ENCODE results near the gene BSND.

Gene BSND

GRCh38 chr1:54994355-54994990, 4.3 kb upstream of the BSND start:
- no peak for DNase-seq (ENCODE audit: low read depth)

- DNase-seq (ENCODE audit: low read depth) = no peak
These were observed 3.5 kb upstream of the BSND start for GRCh38 chr1:54995013-54995760.

- peak; percentile 26 for DNase-seq (ENCODE audit: low read depth)
These were observed 2.9 kb upstream of the BSND start for GRCh38 chr1:54995835-54996234.

GRCh38 chr1:54996359-54996868, 2.3 kb upstream of the BSND start:
- peak; percentile 63 for DNase-seq (ENCODE audit: low read depth)

GRCh38 chr1:54996869-54997710, 1.6 kb upstream of the BSND start:
- DNase-seq (ENCODE audit: low read depth) = no peak

- DNase-seq (ENCODE audit: low read depth) = no peak
These were observed 1.1 kb upstream of the BSND start for GRCh38 chr1:54997711-54997986.

- DNase-seq (ENCODE audit: low read depth) = no peak
These were observed 633 bp upstream of the BSND start for GRCh38 chr1:54998100-54998499.

- DNase-seq (ENCODE audit: low read depth) = no peak
These were observed 1.7 kb downstream of the BSND start for GRCh38 chr1:55000110-55001085.

- DNase-seq (ENCODE audit: low read depth) = no peak
These were observed 2.6 kb downstream of the BSND start for GRCh38 chr1:55001311-55001710.

- DNase-seq (ENCODE audit: low read depth) = no peak
These were observed 4.0 kb downstream of the BSND start for GRCh38 chr1:55002686-55003085.

GRCh38 chr1:55005351-55006140, 6.8 kb downstream of the BSND start:
- no peak for DNase-seq (ENCODE audit: low read depth)

- DNase-seq (ENCODE audit: low read depth) = no peak
These were observed 8.2 kb downstream of the BSND start for GRCh38 chr1:55006931-55007330.

- DNase-seq (ENCODE audit: low read depth) = no peak
These were observed 8.9 kb downstream of the BSND start for GRCh38 chr1:55007625-55008024.

GRCh38 chr1:55010194-55010886, 11.6 kb downstream of the BSND start:
- no peak for DNase-seq (ENCODE audit: low read depth)

- no peak for DNase-seq (ENCODE audit: low read depth)
These were observed 12.1 kb downstream of the BSND start for GRCh38 chr1:55010887-55011217.

- DNase-seq (ENCODE audit: low read depth) = no peak
These were observed 13.9 kb downstream of the BSND start for GRCh38 chr1:55012661-55013060.

GRCh38 chr1:55015123-55015522, 16.4 kb downstream of the BSND start:
- no peak for DNase-seq (ENCODE audit: low read depth)

GRCh38 chr1:55015731-55016620, 17.2 kb downstream of the BSND start:
- DNase-seq (ENCODE audit: low read depth) = no peak

- DNase-seq (ENCODE audit: low read depth) = no peak
These were observed 19.7 kb downstream of the BSND start for GRCh38 chr1:55018395-55018794.
